GM12875 (cell line): Measurements from ENCODE around the gene SH3PXD2B.

Experiments
- H3K4me3 ChIP-seq: one replicate; pipeline ENCODE4 v1.5.1; 2011; ENCODE audit warnings: low read depth, low read length, control low read depth
- CTCF ChIP-seq: IDR thresholded peaks from 2 replicates; pipeline ENCODE4 v1.5.1; 2011; ENCODE audit warnings: low read depth, mild to moderate bottlenecking, control low read depth, inconsistent platforms, low read length, moderate library complexity, borderline replicate concordance; ENCODE audit not compliant: insufficient read depth

The SH3PXD2B gene

GRCh38 chr5:172436879-172437369 lies 17.4 kb downstream of the SH3PXD2B start:
- TF ChIP-seq CTCF, result no peak
- H3K4me3 ChIP-seq, result no peak overlapping the region

GRCh38 chr5:172436078-172436878 lies 18.0 kb downstream of the SH3PXD2B start:
- TF ChIP-seq CTCF, result no peak
- no peak overlapping the region for H3K4me3 ChIP-seq

DNA sequence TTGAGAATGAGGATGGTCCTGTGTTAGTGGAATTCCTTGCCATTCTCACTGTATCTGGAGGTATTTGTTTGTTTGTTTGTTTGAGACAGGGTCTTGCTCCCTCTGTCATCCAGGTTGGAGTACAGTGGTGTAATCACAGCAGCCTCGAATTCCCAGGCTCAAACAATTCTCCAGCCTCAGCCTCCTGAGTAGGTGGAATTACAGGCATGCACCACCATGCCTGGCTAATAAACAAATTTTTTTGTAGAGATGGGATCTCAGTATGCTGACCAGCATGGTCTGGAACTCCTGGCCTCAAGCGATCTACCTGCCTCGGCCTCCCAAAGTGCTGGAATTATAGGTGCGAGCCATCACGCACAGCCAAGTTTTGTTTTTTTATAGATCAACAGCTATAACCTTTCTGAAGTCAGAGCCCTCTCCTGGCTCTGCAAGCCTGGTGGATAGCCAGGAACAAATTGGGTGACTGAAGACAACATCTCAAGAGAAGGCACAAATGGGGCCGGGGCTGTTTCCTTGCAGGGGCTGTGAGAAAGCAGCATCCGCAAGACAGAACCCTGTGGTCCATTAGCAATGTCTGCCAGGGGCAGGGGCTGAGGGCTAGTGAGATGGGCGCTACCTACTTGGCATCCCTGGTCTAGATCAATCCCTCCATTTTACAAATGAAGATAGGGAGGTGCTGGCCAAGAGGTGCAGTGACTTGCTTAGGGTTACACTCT lies 18.8 kb downstream of the SH3PXD2B start:
- H3K4me3 ChIP-seq, result no peak overlapping the region
- no peak for TF ChIP-seq CTCF

GRCh38 chr5:172434251-172434650 lies 20.1 kb downstream of the SH3PXD2B start:
- H3K4me3 ChIP-seq, result no peak overlapping the region
- no peak for TF ChIP-seq CTCF

GRCh38 chr5:172433513-172433912 lies 20.8 kb downstream of the SH3PXD2B start:
- TF ChIP-seq CTCF, result no peak
- H3K4me3 ChIP-seq, result no peak overlapping the region

- H3K4me3 ChIP-seq, result no peak overlapping the region
- no peak for TF ChIP-seq CTCF
Observed at GRCh38 chr5:172433071-172433470, 21.3 kb downstream of the SH3PXD2B start.
